Amniotic stem cell (primary cell): ENCODE measurements around the gene ZNF207.
"Not testable (repeated sequence)": the region's sequence is repeated elsewhere in the genome, so short reads cannot be mapped to it uniquely, and the experiment has no call there.

ENCODE experiments used
- DNase-seq: peaks from one replicate; lab custom pipeline; 2025; lab: John Stamatoyannopoulos, UW

Gene ZNF207

DNA sequence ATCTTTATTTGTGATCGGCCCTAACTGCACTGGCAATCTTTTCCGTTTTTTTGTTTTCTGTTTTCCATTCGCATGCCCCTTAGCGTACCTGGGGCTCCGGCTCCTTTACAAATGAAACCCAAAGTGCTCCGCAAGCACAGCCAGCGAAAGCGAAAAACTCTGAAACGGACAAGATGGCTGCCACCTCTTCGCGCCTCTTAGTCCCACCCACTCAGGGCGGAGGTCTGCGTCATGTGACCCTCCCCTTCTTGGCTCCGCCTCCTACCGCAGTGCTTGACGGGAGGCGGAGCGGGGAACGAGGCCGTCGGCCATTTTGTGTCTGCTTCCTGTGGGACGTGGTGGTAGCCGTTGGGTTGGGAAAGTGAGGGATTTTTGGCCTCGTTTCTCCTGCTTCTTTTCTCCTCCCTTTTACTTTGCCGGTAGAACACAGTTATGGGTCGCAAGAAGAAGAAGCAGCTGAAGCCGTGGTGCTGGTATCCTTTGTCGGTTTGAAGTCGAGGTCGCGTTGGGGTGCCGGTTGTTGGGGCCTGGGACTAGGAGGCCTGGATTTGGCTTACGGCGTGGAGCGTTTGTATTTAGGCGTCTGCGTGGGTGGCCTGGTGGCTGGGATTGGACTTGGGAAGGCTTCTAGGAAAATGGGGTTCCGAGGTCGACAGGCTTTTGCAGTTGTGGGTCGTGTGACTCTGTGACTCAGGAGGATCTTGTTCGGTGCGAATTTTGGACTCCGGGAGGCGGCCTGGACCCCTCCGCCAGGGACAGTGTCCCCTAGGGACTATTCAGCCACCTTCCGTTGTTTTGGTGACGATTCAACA is at the start of gene ZNF207:
Gene ZNF207, plus strand, starts transcription at position 304 of the 812 bp plus-strand sequence. Its CDS starts 129 bp downstream, at position 433.
- DNase-seq, result peak; percentile 91

DNA sequence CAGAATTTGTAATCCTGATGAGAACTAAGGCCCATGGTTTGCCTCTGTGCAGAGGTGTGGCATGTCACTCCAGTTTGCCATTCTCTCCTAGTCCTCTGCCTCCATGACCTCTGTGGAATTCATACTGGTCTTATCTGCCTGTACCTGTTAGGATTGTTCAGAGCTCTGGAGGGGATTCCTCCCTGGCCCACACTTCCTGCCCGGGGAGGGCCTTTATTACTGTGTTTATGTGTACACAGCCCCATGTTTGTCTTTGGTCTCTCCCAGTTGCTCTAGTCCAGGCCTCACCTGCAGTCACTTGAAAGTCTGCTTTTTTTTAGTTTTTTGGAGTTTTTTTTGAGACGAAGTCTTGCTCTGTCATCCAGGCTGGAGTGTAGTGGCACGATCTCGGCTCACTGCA is 47.9 kb upstream of the ZNF207 start:
- no peak for DNase-seq

DNA sequence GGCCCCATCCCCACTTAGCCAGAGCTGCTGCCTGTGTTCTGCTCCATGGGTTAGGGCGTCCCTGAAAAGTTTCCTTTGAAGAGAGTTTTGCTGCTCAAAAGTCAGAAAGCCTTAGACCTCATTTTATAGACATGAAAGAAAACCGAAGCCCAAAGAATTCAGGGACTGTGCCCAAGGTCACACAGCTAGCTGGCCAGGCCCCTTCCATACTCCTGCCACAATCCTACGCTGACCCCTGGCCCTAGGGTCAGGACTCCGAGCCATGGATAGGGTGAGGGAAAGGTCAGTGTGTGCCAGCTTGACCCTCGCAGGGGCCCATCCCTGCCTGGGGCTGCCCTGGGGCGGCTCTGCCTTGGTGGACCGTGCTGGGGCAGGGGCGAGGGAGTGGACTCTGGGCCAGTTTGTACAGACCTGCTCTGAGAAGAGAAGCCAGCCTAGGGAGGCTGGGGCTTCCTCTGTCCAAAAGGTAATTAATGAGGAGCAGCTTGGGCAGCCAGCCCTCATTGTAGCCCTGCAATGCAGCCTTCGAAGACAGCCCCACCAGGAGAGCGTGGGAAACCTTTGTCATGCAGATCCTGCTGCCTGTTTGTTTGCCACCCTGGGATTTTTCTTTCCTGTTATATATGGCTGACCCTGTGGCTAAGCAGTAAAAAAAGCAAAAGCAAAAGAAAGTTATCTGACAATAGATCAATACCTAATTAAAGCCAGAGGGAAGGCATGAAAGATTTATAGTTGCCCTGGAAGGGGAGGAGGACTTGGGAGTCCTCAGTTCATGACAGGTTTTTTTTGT is 46.9 kb upstream of the ZNF207 start:
- DNase-seq, result no peak

DNA sequence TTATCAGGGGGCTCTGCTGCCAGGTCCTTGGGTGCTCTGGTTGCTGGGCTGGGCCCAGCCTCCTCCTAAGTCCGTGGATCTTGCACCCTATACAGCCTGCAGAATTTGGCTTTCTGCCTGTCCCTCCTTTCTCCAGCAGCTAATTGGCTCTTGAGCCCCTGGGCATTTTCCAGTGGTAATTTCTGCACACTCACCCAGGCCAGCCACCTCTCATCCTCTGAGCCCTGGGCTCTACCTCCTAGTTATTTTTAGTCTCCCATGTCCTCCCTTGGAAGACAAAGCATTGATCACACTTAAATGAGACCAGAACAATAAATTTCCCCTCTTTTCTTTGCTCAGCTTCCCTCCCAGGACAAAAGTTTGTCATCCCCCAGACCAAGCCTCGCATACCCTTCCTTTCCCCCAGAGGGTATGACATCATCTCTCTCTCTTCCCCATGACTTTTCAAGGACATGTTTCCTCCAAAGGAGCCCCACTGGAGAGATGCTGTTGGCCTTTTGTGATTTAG is 46.1 kb upstream of the ZNF207 start:
- no peak for DNase-seq

DNA sequence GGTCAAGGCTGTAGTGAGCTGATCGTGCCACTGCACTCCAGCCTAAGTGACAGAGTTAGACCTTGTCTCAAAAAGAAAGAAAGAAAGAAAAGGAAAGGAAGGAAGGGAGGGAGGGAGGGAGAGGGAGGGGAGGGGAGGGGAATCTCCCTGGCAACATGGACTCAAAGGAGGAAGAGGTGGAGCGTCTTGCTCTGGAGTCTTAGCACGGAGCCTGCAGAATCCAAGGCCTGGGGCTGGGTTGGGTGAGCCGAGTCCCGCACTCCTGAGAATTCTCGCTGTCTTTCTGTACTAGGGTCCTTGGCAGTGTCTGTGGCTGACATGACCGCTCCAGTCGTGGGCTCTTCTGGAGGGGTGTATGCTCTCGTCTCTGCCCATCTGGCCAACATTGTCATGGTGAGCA is 44.9 kb upstream of the ZNF207 start:
- DNase-seq, result no peak

DNA sequence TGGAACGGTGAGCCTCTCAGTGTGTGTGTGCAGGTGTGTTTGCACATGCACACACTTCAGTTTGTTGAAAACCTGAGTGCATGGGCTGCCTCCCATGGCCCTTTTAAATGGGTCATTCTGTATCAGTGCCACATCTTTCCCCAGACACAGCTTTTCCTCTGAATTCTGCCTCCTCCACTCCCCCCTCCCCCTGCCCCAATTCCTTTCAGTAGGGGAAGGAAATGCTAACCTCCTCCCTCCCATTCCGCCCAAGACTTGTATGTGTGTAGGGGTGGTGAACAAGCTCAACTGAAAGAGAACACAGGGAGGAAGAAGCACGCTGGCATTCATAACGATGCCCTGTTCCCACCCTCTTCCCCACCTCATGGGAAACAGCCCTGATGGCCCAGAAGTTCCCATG is 42.3 kb upstream of the ZNF207 start:
- DNase-seq, result no peak

DNA sequence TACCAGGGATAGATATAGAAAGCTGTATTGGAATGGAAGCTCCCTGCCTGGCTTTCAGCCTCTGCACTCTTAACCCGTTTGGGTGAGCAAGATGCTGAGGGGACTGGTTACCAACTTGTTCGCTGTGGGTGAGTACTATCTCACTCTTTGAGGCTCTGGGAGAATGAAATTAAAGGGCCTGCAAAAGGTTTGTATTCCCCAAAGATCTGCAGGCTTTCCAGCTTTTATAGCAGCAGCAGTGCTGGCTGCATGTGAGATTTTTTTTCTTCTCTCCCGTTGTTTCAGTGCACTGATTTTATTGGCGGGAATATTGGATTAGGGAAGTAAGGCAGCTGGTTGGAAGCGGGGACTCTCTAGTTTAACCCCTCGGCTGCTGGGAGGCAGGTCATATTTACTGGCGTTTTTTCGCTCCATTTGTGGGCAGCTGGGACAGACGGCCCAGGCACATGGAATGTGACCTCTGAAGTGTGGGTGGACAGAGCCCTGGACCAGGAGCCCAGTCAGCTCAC is 38.9 kb upstream of the ZNF207 start:
- no peak for DNase-seq

DNA sequence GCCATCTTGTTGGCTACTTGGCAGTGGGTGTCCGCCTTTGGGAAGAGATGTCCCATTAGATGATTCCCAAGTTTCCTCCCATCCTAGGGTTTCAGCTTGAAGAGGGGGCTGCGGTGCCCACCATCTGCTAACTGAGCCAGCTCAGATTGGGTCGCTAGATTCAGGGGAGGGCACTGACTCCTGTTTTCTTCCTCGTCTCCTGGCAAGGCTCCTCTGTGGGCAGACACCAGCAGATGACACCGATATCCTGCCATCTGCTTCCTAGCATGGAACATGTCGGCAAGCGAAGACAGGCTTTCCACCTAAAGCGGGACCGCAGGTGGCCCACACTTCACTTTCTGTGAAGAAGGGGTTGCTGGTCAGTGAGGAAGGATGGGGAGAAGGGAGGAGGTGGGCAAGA is 35.3 kb upstream of the ZNF207 start:
- DNase-seq, result no peak

DNA sequence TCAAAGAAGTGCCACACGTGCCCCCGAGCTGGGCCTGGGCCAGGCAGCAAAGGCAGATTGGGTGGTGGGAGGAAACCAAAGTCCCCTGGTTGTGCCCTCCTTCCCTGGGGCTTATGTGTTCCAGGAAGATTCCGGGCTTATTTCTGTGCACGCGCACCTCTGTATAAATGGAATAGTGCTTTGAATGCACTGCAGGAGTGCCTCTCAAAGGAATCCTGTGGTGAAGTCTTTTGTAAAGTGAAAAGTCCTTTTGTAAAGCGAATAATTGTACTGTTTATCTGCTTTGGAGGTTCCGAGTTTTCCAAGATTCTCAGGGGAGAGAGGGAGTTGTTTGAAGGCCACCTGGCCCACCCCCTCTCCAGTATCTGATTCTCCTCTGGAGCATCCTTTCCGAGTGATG is 34.8 kb upstream of the ZNF207 start:
- DNase-seq, result no peak

DNA sequence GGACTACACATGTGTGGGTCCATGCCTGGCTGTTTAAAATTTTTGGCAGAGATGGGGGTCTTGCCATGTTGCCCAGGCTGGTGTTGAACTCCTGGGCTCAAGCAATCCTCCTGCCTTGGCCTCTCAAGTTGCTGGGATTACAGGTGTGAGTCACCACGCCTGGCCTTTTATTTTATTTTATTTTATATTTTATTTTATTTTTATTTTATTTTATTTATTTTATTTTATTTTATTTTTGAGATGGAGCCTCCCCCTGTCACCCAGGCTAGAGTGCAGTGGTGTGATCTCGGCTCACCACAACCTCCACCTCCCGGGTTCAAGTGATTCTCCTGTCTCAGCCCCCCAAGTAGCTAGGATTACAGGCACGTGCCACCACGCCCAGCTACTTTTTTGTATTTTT is 33.3 kb upstream of the ZNF207 start:
- DNase-seq, result not testable (repeated sequence)

DNA sequence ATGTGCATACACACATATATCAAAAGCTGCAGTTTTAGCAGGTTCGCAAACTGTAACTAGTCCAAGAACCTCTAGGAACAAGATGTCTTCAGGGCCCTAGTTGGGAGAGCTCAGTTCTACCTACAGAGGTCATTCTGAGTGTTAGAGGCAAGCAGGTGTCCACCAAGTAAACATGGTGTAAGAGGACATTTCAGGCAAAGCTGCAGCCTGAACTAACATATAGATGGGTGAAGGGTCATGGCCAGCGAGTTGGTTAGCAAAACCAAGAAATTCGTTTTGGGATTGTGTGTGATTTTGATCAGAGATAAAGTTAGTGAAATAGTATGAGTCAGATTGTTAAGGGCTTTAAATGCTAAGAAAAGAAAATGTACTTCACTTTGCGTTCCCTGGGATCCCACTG is 32.6 kb upstream of the ZNF207 start:
- DNase-seq, result no peak

DNA sequence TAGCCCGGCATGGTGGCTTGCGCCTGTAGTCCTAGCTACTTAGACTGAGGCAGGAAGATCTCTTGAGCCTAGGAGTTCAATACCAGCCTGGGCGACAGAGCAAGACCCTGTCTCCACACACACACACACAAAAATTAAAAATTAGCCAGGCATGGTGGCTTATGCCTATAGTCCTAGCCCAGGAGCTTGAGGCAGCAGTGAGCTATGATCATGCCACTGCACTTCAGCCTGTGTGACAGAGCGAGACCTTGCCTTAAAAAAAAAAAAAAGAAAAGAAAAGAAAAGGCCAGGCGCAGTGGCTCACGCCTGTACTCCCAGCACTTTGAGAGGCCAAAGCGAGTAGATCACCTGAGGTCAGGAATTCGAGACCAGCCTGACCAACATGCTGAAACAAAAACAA is 31.9 kb upstream of the ZNF207 start:
- no peak for DNase-seq

DNA sequence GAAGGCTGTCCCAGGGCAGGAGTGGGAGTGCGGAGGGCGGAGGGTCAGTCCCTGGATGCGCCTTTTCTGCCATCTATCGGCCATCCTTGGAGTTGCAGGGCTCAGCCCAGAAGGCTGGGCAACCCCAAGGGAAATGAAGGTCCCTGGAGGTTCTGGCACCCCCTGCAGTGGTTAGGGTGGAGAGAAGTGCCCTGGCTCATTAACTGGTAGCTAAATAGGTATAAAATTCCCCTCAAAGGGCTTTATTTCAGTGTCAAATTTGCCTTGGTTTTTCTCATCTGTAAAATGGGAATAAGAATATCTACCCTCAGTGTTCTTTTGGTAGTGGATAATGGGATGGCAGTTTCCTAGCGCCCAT is 30.4 kb upstream of the ZNF207 start:
- DNase-seq, result no peak

DNA sequence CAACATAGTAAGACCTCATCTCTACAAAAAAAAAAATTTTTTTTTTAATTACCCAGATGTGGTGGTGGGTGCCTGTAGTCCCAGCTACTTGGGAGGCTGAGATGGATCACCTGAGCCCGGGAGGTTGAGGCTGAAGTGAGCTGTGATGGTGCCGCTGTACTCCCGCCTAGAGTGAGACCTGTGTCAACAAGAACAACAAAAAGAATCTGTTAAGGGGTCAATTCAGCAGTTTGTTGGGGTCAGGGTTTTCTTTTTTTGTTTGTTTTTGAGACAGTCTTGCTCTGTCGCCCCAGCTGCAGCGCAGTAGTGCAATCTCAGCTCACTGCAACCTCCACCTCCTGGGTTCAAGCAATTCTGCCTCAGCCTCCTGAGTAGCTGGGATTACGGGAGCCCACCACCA is 29.9 kb upstream of the ZNF207 start:
- DNase-seq, result not testable (repeated sequence)

DNA sequence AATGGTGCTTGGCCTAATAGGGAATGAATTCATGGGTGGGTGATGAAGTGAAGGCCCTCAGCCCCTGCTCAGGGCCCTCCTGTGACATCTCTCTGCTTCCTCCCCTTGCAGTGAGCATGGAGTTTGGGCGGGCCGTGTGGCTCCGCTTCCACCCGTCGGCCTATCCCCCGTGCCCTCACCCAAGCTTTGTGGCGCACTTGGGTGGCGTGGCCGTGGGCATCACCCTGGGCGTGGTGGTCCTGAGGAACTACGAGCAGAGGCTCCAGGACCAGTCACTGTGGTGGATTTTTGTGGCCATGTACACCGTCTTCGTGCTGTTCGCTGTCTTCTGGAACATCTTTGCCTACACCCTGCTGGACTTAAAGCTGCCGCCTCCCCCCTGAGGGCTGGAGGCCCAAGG is 29.1 kb upstream of the ZNF207 start:
- no peak for DNase-seq

DNA sequence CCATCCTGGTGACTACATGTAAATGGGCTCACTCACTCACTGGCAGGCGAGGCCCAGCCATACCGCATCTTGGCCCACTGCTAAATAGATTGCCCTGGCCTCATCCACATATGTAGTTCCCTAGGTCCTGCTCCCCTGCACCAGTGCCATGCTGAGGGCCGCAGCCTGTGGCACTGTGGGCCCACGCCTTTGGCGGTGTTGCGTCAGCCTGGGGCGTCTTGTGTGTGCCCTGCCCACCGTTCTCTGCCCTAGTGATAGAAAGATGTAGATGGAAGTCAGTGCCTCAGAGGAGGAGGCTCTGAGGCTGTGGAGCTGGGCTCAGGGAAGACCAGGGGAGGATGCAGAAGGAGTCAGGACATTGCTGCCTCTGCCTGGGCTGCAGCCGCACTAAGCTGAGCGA is 26.9 kb upstream of the ZNF207 start:
- no peak for DNase-seq

DNA sequence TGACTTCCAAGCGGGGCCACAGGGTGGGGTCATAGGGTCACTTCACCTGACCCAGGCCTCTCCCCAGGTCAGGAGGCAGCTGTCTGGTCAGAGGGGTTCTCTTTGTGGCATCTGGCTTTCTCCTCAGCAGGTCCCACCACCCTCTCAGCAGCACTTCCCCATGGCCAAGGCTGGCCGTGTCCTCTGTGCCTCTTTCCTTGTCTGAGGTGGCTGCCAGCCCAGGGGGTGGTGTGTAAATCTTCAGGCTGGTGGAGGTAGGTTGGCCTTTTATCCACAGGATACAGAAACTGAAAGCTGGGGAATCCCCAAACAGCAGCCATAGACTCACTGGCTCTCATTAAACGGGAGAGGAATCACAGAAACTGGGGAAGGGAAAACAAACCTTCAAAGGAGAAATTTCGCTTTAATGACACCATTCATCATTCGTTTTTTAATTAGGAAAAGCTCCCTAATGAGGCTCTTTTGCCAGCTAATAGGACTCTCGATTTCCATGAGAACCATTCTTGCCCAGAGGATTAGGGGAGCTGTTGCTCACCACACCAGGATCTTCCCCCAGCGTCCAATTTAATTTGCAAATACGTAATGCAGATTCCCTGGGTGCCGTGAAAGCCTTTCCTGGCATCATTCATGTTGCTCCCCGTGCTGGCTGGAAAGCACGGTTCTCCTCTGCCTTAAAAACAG is 26.0 kb upstream of the ZNF207 start:
- DNase-seq, result no peak

DNA sequence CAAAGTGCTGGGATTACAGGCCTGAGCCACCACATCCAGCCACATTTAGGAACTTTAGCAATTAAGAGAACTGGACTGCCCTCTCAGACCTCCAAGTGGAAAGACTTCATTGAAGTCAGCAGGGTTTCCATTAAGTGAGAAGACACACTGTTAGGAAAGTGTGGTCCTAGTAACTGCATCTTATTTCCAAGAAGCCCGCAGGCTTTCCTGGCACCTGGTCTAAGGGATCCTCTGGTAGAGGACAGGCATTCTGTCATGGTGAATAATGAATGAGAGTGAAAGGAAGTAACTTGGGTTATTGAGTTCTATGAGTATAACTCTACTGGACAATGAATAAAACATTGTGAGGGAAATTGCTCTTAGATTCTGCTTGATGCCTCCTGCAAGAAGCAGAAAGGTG is 22.0 kb upstream of the ZNF207 start:
- DNase-seq, result no peak

DNA sequence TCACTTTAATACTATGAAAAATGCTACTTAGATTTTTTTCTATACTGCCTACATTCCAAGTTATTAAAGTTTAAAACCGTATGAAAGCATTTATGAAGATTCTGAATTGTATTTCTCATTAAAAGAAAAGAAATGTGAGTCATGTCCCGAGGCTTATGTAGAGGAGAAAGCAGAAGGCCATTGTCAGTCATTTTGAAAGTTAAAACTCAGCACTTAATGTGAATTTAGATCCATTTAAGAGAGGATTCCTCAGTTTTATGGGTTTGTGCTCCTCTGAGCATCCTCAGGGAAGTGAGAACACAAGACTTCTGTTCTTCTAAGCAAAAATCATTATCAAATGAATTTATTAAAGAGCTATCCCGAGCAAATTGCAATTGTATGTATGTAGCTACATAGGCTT is 19.8 kb upstream of the ZNF207 start:
- no peak for DNase-seq

DNA sequence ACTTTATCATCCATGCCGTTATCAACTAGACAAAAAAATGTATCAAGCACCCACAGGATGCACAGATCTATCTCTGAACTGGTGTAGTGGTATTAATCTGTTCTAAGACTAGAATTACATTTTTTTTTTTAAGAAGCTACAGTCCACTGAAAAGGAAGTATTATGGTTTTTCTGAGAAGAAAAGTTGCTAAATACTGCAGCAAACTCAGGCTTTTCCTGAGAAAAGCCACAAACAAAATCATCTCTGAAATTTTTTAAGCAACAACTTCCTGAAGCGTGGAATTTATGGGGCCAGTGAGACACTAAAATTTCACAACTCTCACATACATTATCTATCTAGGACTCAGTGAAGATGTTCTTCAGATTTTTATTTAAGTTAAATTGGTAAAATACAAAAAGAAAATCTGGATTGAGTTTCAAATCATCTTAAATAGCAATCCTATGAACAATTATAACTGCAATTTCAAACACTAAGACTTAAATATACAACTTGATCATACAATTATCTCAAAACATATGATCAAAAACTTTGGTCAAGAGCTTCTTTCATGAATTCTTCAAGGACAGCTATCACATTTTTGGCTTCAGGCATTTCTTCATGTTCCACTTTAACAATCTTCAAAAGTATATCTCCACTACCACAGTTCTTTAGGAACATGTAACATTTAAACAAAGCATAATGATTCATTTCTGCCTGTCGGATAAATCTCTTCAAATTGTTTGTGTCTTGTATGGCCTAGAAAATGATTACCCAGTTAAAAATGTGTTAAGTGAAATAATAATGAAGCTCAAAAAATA is 18.5 kb upstream of the ZNF207 start:
- no peak for DNase-seq

DNA sequence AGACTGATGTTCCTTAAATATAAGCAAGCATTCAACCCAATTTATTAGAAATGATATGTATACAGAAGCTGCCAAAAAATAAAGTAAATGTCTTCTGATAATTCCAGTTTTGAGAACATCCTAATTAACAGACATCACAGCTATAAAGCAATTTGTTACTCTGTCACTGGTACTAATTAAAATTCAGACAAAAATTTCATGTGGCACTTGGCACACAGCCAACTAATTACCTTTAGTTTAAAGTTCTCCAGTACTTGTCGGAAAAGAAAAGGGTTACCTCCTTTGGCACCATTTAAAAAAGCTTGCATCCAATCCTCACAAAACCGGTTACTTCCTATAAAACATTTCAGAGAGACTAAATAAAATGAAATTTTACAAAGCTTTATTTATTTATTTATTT is 16.8 kb upstream of the ZNF207 start:
- DNase-seq, result no peak

DNA sequence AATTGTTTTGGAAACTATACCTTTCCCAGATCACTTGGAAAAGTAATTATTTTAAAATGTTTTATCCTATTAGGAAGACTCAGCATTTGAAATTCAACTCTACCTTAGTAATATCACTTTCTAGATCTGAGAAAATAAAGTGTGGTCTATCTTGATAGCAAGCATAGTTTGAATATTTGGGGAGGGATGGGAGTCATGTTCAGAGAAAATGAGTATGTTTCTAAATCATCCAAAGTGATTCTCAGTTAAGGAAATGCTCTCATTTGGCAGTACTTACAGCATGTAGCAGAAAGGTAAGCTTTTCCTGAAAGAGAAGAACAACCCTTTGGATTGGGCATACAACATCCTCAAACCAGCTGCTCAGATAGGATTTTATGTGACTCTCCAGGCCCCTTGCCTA is 14.9 kb upstream of the ZNF207 start:
- DNase-seq, result no peak
